H1 (cell line): Measurements from ENCODE around the gene TOPORS. TPM values are rescaled to one million over a fixed set of nuclear protein-coding genes. Genes with fewer than 3 reads are reported as not detected.

Experiments
- CTCF ChIA-PET: fragments of 300-600 bp; sonication (Branson Sonifier 250); formaldehyde crosslinking; loops from one replicate; lab custom pipeline; 2021; ENCODE audit not compliant: partially characterized antibody; lab: Charles Lee
- POLR2A ChIA-PET: fragments of 300-600 bp; sonication (Branson Sonifier 250); formaldehyde crosslinking; loops from one replicate; lab custom pipeline; 2021; ENCODE audit warnings: inconsistent platforms; ENCODE audit not compliant: partially characterized antibody; lab: Charles Lee
- DNase-seq, 2 experiments: peaks; one replicate each; pipeline versions ENCODE4 v3.0.0 to v3.0.0-alpha.2; 2010 to 2022; ENCODE audit warnings: low spot score in 2 of 2, low read depth in 1 of 2, mixed read lengths in 1 of 2
- FAIRE-seq: peaks from 2 replicates; lab custom pipeline; 2011; peaks lifted over from hg19 to GRCh38; lab: Jason Lieb, UNC
- H2AFZ ChIP-seq: 2 replicates; pipeline ENCODE4 v1.8.1; 2012; ENCODE audit warnings: low read length, inconsistent platforms
- H2AK5ac ChIP-seq: 2 replicates; pipeline ENCODE4 v1.6.1; 2013; ENCODE audit warnings: low read depth, low read length
- H2BK120ac ChIP-seq: replicated peaks from 2 replicates; pipeline ENCODE3; 2013; ENCODE audit warnings: low read depth, low read length, inconsistent platforms
- H2BK12ac ChIP-seq: 2 replicates; pipeline ENCODE4 v1.6.1; 2013; ENCODE audit warnings: low read depth, low read length
- H2BK15ac ChIP-seq: 2 replicates; pipeline ENCODE4 v1.6.1; 2013; ENCODE audit warnings: low read length
- H2BK20ac ChIP-seq: 2 replicates; pipeline ENCODE4 v1.6.1; 2013; ENCODE audit warnings: low read length
- H2BK5ac ChIP-seq: 2 replicates; pipeline ENCODE4 v1.6.1; 2013; ENCODE audit warnings: low read depth, low read length
- H3K14ac ChIP-seq: 2 replicates; pipeline ENCODE4 v1.6.1; 2013; ENCODE audit warnings: inconsistent platforms; ENCODE audit not compliant: insufficient read length
- H3K18ac ChIP-seq: 2 replicates; pipeline ENCODE4 v1.6.1; 2013; ENCODE audit warnings: low read length; ENCODE audit errors: extremely low read depth
- H3K23ac ChIP-seq: 2 replicates; pipeline ENCODE4 v1.6.1; 2013; ENCODE audit warnings: inconsistent platforms; ENCODE audit not compliant: insufficient read length
- H3K23me2 ChIP-seq: 2 replicates; pipeline ENCODE4 v1.6.1; 2013; ENCODE audit warnings: low read depth, low read length
- H3K27ac ChIP-seq: 2 replicates; pipeline ENCODE4 v1.6.1; 2011; ENCODE audit warnings: low read depth, low read length, inconsistent platforms
- H3K27me3 ChIP-seq, 4 experiments: replicated peaks in 1 of 4; 1 replicate in 1 of 4; 2 replicates in 3 of 4; pipeline versions ENCODE4 v1.6.1 to v1.8.1; 2011 to 2013; ENCODE audit warnings: low read length in 3 of 4, mild to moderate bottlenecking in 3 of 4, inconsistent platforms in 2 of 4, mixed read lengths in 2 of 4, moderate library complexity in 1 of 4; ENCODE audit not compliant: control insufficient read depth in 3 of 4, insufficient read depth in 3 of 4; ENCODE audit errors: extremely low read depth in 1 of 4
- H3K36me3 ChIP-seq, 4 experiments: 2 replicates each; pipeline versions ENCODE4 v1.6.1 to v1.8.1; 2011 to 2013; ENCODE audit warnings: mild to moderate bottlenecking in 4 of 4, low read length in 3 of 4, moderate library complexity in 2 of 4, control low read depth in 1 of 4, inconsistent platforms in 1 of 4; ENCODE audit not compliant: insufficient read depth in 4 of 4, control insufficient read depth in 2 of 4
- H3K4ac ChIP-seq: replicated peaks from 2 replicates; pipeline ENCODE3; 2013; ENCODE audit warnings: low read length, low read depth, mixed read lengths, inconsistent platforms; ENCODE audit not compliant: insufficient read length
- H3K4me1 ChIP-seq, 4 experiments: replicated peaks in 1 of 4; 1 replicate in 1 of 4; 2 replicates in 3 of 4; pipeline versions ENCODE4 v1.6.1 to v1.8.1; 2011 to 2013; ENCODE audit warnings: low read length in 3 of 4, inconsistent platforms in 2 of 4, mixed read lengths in 1 of 4; ENCODE audit not compliant: insufficient read depth in 4 of 4, control insufficient read depth in 3 of 4
- H3K4me2 ChIP-seq, 2 experiments: 2 replicates each; pipeline versions ENCODE4 v1.6.1 to v1.8.1; 2011 to 2013; ENCODE audit warnings: low read depth in 2 of 2, low read length in 2 of 2, control low read depth in 1 of 2, inconsistent platforms in 1 of 2, mild to moderate bottlenecking in 1 of 2; ENCODE audit not compliant: insufficient read depth in 1 of 2
- H3K4me3 ChIP-seq, 4 experiments: fragments of 200-600, 300-600 bp in 1 of 4; sonication (generic), shearing (Covaris generic), sonication (Bioruptor Twin) in 1 of 4; 2 replicates each; pipeline versions ENCODE4 v1.5.1 to v1.8.1; 2011 to 2016; ENCODE audit warnings: low read length in 4 of 4, low read depth in 3 of 4, control low read depth in 2 of 4, inconsistent platforms in 2 of 4, mild to moderate bottlenecking in 2 of 4, mixed read lengths in 1 of 4, moderate library complexity in 1 of 4; ENCODE audit not compliant: insufficient read depth in 2 of 4; ENCODE audit errors: extremely low read depth in 1 of 4
- H3K56ac ChIP-seq: replicated peaks from 2 replicates; pipeline ENCODE3; 2013; ENCODE audit warnings: low read depth, mild to moderate bottlenecking, mixed read lengths, low read length, inconsistent platforms; ENCODE audit not compliant: insufficient read length
- H3K79me1 ChIP-seq: 2 replicates; pipeline ENCODE4 v1.6.1; 2013; ENCODE audit warnings: low read depth, low read length, control low read depth
- H3K79me2 ChIP-seq, 2 experiments: 2 replicates each; pipeline versions ENCODE4 v1.6.1 to v1.8.1; 2012 to 2013; ENCODE audit warnings: low read length in 2 of 2, mild to moderate bottlenecking in 2 of 2, inconsistent platforms in 1 of 2; ENCODE audit not compliant: insufficient read depth in 2 of 2, control insufficient read depth in 1 of 2
- H3K9ac ChIP-seq, 4 experiments: replicated peaks in 1 of 4; 1 replicate in 1 of 4; 2 replicates in 3 of 4; pipeline versions ENCODE4 v1.6.1 to v1.8.1; 2011 to 2013; ENCODE audit warnings: low read depth in 3 of 4, low read length in 3 of 4, control low read depth in 2 of 4, mild to moderate bottlenecking in 2 of 4, moderate library complexity in 2 of 4, inconsistent platforms in 1 of 4; ENCODE audit errors: extremely low read depth in 1 of 4
- H3K9me3 ChIP-seq, 2 experiments: 2 replicates each; pipeline versions ENCODE4 v1.6.1 to v1.8.1; 2012 to 2013; ENCODE audit warnings: mild to moderate bottlenecking in 2 of 2, moderate library complexity in 2 of 2, control low read depth in 1 of 2, inconsistent platforms in 1 of 2, low read depth in 1 of 2, low read length in 1 of 2, mixed read lengths in 1 of 2; ENCODE audit not compliant: insufficient read depth in 2 of 2
- H4K20me1 ChIP-seq, 2 experiments: replicated peaks in 1 of 2; 2 replicates each; pipeline versions ENCODE3 to v1.8.1; 2011 to 2013; ENCODE audit warnings: inconsistent platforms in 2 of 2, low read length in 2 of 2, mild to moderate bottlenecking in 1 of 2; ENCODE audit not compliant: insufficient read depth in 2 of 2, control insufficient read depth in 1 of 2
- H4K5ac ChIP-seq: 2 replicates; pipeline ENCODE4 v1.6.1; 2013; ENCODE audit warnings: low read length, low read depth, mixed read lengths, inconsistent platforms; ENCODE audit not compliant: insufficient read length
- H4K8ac ChIP-seq: 2 replicates; pipeline ENCODE4 v1.8.0; 2013; ENCODE audit warnings: mild to moderate bottlenecking, moderate library complexity, low read length, inconsistent platforms; ENCODE audit not compliant: insufficient read depth; ENCODE audit errors: extremely low read depth
- H4K91ac ChIP-seq: replicated peaks from 2 replicates; pipeline ENCODE3; 2013; ENCODE audit warnings: low read length, mixed read lengths, inconsistent platforms; ENCODE audit not compliant: insufficient read length
- CBX5 ChIP-seq: fragments of 300-800, 300-1000 bp; sonication (generic); IDR thresholded peaks from 2 replicates; pipeline ENCODE4 v1.7.1; 2016; ENCODE audit warnings: antibody characterized with exemption, low read length, low read depth
- EP300 ChIP-seq, 2 experiments: IDR thresholded peaks; 1 replicate in 1 of 2; 2 replicates in 1 of 2; pipeline ENCODE4 v1.6.1; 2011 to 2012; ENCODE audit warnings: low read depth in 2 of 2, low read length in 2 of 2, mild to moderate bottlenecking in 2 of 2, borderline replicate concordance in 1 of 2, inconsistent platforms in 1 of 2, moderate library complexity in 1 of 2
- GABPA ChIP-seq: IDR thresholded peaks from 2 replicates; pipeline ENCODE4 v1.6.1; 2011; ENCODE audit warnings: mild to moderate bottlenecking, low read length, moderate library complexity, borderline replicate concordance; ENCODE audit not compliant: insufficient read depth
- JUND ChIP-seq: IDR thresholded peaks from 2 replicates; pipeline ENCODE4 v1.6.1; 2011; ENCODE audit warnings: mild to moderate bottlenecking, improper control_type of control experiment, low read length
- MAX ChIP-seq: IDR thresholded peaks from 2 replicates; pipeline ENCODE4 v1.6.1; 2012; ENCODE audit warnings: inconsistent platforms
- NANOG ChIP-seq: IDR thresholded peaks from 2 replicates; pipeline ENCODE4 v1.6.1; 2011; ENCODE audit warnings: low read length, low read depth, mild to moderate bottlenecking, inconsistent platforms; ENCODE audit not compliant: insufficient read depth, poor library complexity, severe bottlenecking
- POLR2AphosphoS5 ChIP-seq: IDR thresholded peaks from 2 replicates; pipeline ENCODE4 v1.6.1; 2011; ENCODE audit warnings: low read depth, low read length
- RAD21 ChIP-seq, 2 experiments: IDR thresholded peaks in 1 of 2; conservative IDR thresholded peaks in 1 of 2; 2 replicates each; pipeline ENCODE4 v1.6.1; 2011; ENCODE audit warnings: low read depth in 2 of 2, low read length in 2 of 2, improper control_type of control experiment in 1 of 2, inconsistent platforms in 1 of 2, mild to moderate bottlenecking in 1 of 2, moderate library complexity in 1 of 2
- SIX5 ChIP-seq: IDR thresholded peaks from 2 replicates; pipeline ENCODE4 v1.6.1; 2011; ENCODE audit warnings: mild to moderate bottlenecking, low read depth, low read length
- TAF7 ChIP-seq: optimal IDR thresholded peaks from 2 replicates; pipeline ENCODE3; 2011; ENCODE audit warnings: low read depth, mild to moderate bottlenecking, inconsistent platforms, low read length, moderate library complexity, borderline replicate concordance
- WGBS, 2 experiments: shearing (Covaris generic) in 1 of 2; methylation state at CpG; one replicate each; pipeline versions ENCODE4 v1.1.6 to v1.1.7; 2013 to 2015; ENCODE audit warnings: low lambda C conversion rate in 2 of 2, mixed read lengths in 2 of 2, inconsistent platforms in 1 of 2, low coverage in 1 of 2, missing lambda C conversion rate in 1 of 2; ENCODE audit not compliant: insufficient replicate concordance in 2 of 2, insufficient coverage in 1 of 2, insufficient read length in 1 of 2; ENCODE audit errors: extremely low coverage in 1 of 2, missing lambda C conversion rate in 1 of 2; 5-methylcytosine and 5-hydroxymethylcytosine counted together
- polyA plus RNA-seq, 7 experiments: library from polyadenylated mRNA; depleted of rRNA in 3 of 7; stranded (reverse) in 5 of 7; unstranded in 2 of 7; fragments of >200 nt in 5 of 7; fragments of 200-250 nt in 2 of 7; gene quantifications; 1 replicate in 5 of 7; 2 replicates in 1 of 7; 4 replicates in 1 of 7; pipeline versions ENCODE4 v1.2.1 to v1.2.3, GENCODE V29; 2011 to 2013; ENCODE audit warnings: missing spikeins in 2 of 7, mixed read lengths in 2 of 7
- total RNA-seq: library from RNA; stranded (reverse); fragmentation: NEBNext Ultra II Directional; extraction: Animal tissue kit (Norgen Biotek cat#: 25700); gene quantifications from 2 replicates; pipeline ENCODE4 v1.2.1, GENCODE V29; 2021

The TOPORS gene
- total and polyA plus RNA-seq, 2 of the 8 experiments (the other 6 are each of a cell fraction or from before 2014, with no cell fraction given) = 10.3 to 30.7 TPM

- H2BK12ac ChIP-seq = no peak overlapping the region
- no peak overlapping the region for H2BK5ac ChIP-seq
- H4K5ac ChIP-seq = no peak overlapping the region
- no peak overlapping the region for H4K91ac ChIP-seq
- H2BK15ac ChIP-seq = no peak overlapping the region
- no peaks in the 10 kb centered on the region; the same call in 1 of the 2 replicates for H3K79me1 ChIP-seq
- peaks cover 4% of the 10 kb centered on the region; the same call in 1 of the 2 replicates for H3K23me2 ChIP-seq
- H3K79me2 ChIP-seq = 0 out of 4 replicates have a peak, but pooled peaks cover 0 to 13% of the 10 kb centered on the region in 2 experiments
- peaks cover 8 to 11% of the 10 kb centered on the region in 2 experiments for H3K9me3 ChIP-seq
- H3K4ac ChIP-seq = no peak overlapping the region
- 100% methylated on average over 1 of the region's 1 CpG; no CpG with 5 or more reads in 1 of the 2 experiments for WGBS, 2 experiments
- TF ChIP-seq RAD21 (IDR thresholded peaks at IDR 0.05 in 1 of 2, conservative IDR thresholded peaks at IDR 0.05 in 1 of 2; ENCODE audit: low read depth in 2 of 2, low read length in 2 of 2) (no peak), CBX5 (no peak), MAX (no peak), GABPA (no peak), SIX5 (no peak), NANOG (no peak), EP300 (IDR thresholded peaks at IDR 0.05; ENCODE audit: borderline replicate concordance in 1 of 2, low read depth in 2 of 2, low read length in 2 of 2) (no peak), JUND (no peak), POLR2AphosphoS5 (no peak), TAF7 (no peak)
- no peak overlapping the region for H3K9ac ChIP-seq
- no peak for FAIRE-seq
- no peak overlapping the region for H2BK20ac ChIP-seq
- no peak overlapping the region for H3K18ac ChIP-seq
- no peak overlapping the region for H2AK5ac ChIP-seq
- no peak overlapping the region for H3K27ac ChIP-seq
- H4K20me1 ChIP-seq = no peaks in the 10 kb centered on the region
- H4K8ac ChIP-seq = no peak overlapping the region
- DNase-seq = no peak
- no peak overlapping the region for H3K4me2 ChIP-seq
- H3K27me3 ChIP-seq = no peaks in the 10 kb centered on the region
- no peak overlapping the region for H2AFZ ChIP-seq
- H3K4me3 ChIP-seq = no peak overlapping the region
- H3K56ac ChIP-seq = no peak overlapping the region
- no peak overlapping the region for H2BK120ac ChIP-seq
- POLR2A ChIA-PET = no interaction called here
- H3K14ac ChIP-seq = no peak overlapping the region
- peaks cover 0 to 5% (median 2%) of the 10 kb centered on the region in 4 experiments; a peak in 3 of 7 replicates for H3K4me1 ChIP-seq
- peaks cover 0 to 6% (median 0%) of the 10 kb centered on the region in 4 experiments; a peak in 3 of 8 replicates for H3K36me3 ChIP-seq
- H3K23ac ChIP-seq = no peak overlapping the region
- CTCF ChIA-PET = interaction anchor here (1.3 kb wide), 1 partner anchor 144 kb away, joined by 4 read pairs; no protein-coding TSS in a partner anchor
These were observed 28.5 kb downstream of the TOPORS start for GRCh38 chr9:32523910-32524309.
